ENCODE data around the gene A2M. TPM values are rescaled to one million over a fixed set of nuclear protein-coding genes. Genes with fewer than 3 reads are reported as not detected.

Gene A2M
- total RNA-seq, 2 donors from 2014 or later = 0.14 TPM; not detected in 1

- peaks cover 13 to 15% of the 10 kb centered on the region in 2 donors for H3K9me3 Mint-ChIP-seq
- ATAC-seq (no peak), DNase-seq (ENCODE audit: low spot score in 2 of 2) (no peak)
- peaks cover 8 to 17% of the 10 kb centered on the region in 2 donors for H3K36me3 Mint-ChIP-seq
- no peak overlapping the region for H3K27ac Mint-ChIP-seq
Measured at GRCh38 chr12:9087087-9087835, 28.5 kb downstream of the A2M start.

GRCh38 chr12:9086087-9086486, 29.6 kb downstream of the A2M start:
- Mint-ChIP-seq H3K27ac (no peak overlapping the region), H3K9me3 (peaks cover 17 to 19% of the 10 kb centered on the region in 2 donors), H3K36me3 (peaks cover 11 to 17% of the 10 kb centered on the region in 2 donors)
- no peak for ATAC-seq
- DNase-seq (ENCODE audit: low spot score in 2 of 2) = no peak

GRCh38 chr12:9084417-9084816, 31.3 kb downstream of the A2M start:
- peaks cover 11 to 17% of the 10 kb centered on the region in 2 donors for H3K36me3 Mint-ChIP-seq
- H3K9me3 Mint-ChIP-seq = peaks cover 17 to 19% of the 10 kb centered on the region in 2 donors
- H3K27ac Mint-ChIP-seq = no peak overlapping the region
- no peak for ATAC-seq
- no peak for DNase-seq (ENCODE audit: low spot score in 2 of 2)

- H3K27ac Mint-ChIP-seq = no peak overlapping the region
- peaks cover 17 to 19% of the 10 kb centered on the region in 2 donors for H3K9me3 Mint-ChIP-seq
- ATAC-seq (no peak), DNase-seq (ENCODE audit: low spot score in 2 of 2) (no peak)
- peaks cover 11 to 17% of the 10 kb centered on the region in 2 donors for H3K36me3 Mint-ChIP-seq
Measured at GRCh38 chr12:9083793-9084192, 31.9 kb downstream of the A2M start.

- Mint-ChIP-seq H3K27ac (no peak overlapping the region), H3K9me3 (peaks cover 17 to 19% of the 10 kb centered on the region in 2 donors), H3K36me3 (peaks cover 11 to 17% of the 10 kb centered on the region in 2 donors)
- ATAC-seq = no peak
- no peak for DNase-seq (ENCODE audit: low spot score in 2 of 2)
Measured at GRCh38 chr12:9081667-9082427, 33.9 kb downstream of the A2M start.

GRCh38 chr12:9079883-9080675, 35.6 kb downstream of the A2M start:
- Mint-ChIP-seq H3K36me3 (peaks cover 11 to 17% of the 10 kb centered on the region in 2 donors), H3K9me3 (peaks cover 17 to 19% of the 10 kb centered on the region in 2 donors)
- no peak for ATAC-seq

GRCh38 chr12:9079082-9079481, 36.6 kb downstream of the A2M start:
- no peak for ATAC-seq
- DNase-seq (ENCODE audit: low spot score in 2 of 2) = no peak
- H3K9me3 Mint-ChIP-seq = peaks cover 11 to 12% of the 10 kb centered on the region in 2 donors
- H3K36me3 Mint-ChIP-seq = peaks cover 9 to 11% of the 10 kb centered on the region in 2 donors
- H3K27ac Mint-ChIP-seq = no peak overlapping the region

More at GRCh38 chr12:9079883-9080675, 35.6 kb downstream of the A2M start:
- no peak overlapping the region for H3K27ac Mint-ChIP-seq
- DNase-seq (ENCODE audit: low spot score in 2 of 2) = no peak

- no peak for DNase-seq (ENCODE audit: low spot score in 2 of 2)
- Mint-ChIP-seq H3K27ac (no peak overlapping the region), H3K36me3 (peaks cover 0 to 4% of the 10 kb centered on the region in 2 donors), H3K9me3 (peaks cover 4 to 5% of the 10 kb centered on the region in 2 donors)
- no peak for ATAC-seq
Measured at GRCh38 chr12:9077152-9078031, 38.3 kb downstream of the A2M start.

- no peak for DNase-seq (ENCODE audit: low spot score in 2 of 2)
- H3K27ac Mint-ChIP-seq = no peak overlapping the region
- H3K36me3 Mint-ChIP-seq = peaks cover 0 to 4% of the 10 kb centered on the region in 2 donors
- ATAC-seq = no peak
- peaks cover 4 to 5% of the 10 kb centered on the region in 2 donors for H3K9me3 Mint-ChIP-seq
Measured at GRCh38 chr12:9076733-9077132, 39.0 kb downstream of the A2M start.

- no peak for DNase-seq (ENCODE audit: low spot score in 2 of 2)
- Mint-ChIP-seq H3K36me3 (no peaks in the 10 kb centered on the region), H3K9me3 (no peaks in the 10 kb centered on the region), H3K27ac (no peak overlapping the region)
- ATAC-seq = no peak
Measured at GRCh38 chr12:9075138-9075535, 40.6 kb downstream of the A2M start.

GRCh38 chr12:9074484-9075137, 41.1 kb downstream of the A2M start:
- Mint-ChIP-seq H3K27ac (no peak overlapping the region), H3K36me3 (no peaks in the 10 kb centered on the region), H3K9me3 (no peaks in the 10 kb centered on the region)
- DNase-seq (ENCODE audit: low spot score in 2 of 2) (no peak), ATAC-seq (no peak)

GRCh38 chr12:9073076-9073475, 42.6 kb downstream of the A2M start:
- ATAC-seq (no peak), DNase-seq (ENCODE audit: low spot score in 2 of 2) (no peak)
- Mint-ChIP-seq H3K9me3 (no peaks in the 10 kb centered on the region), H3K36me3 (no peaks in the 10 kb centered on the region), H3K27ac (no peak overlapping the region)

GRCh38 chr12:9072481-9073038, 43.2 kb downstream of the A2M start:
- ATAC-seq (no peak), DNase-seq (ENCODE audit: low spot score in 2 of 2) (no peak)
- H3K9me3 Mint-ChIP-seq = no peaks in the 10 kb centered on the region
- no peak overlapping the region for H3K27ac Mint-ChIP-seq
- H3K36me3 Mint-ChIP-seq = no peaks in the 10 kb centered on the region

- ATAC-seq (no peak), DNase-seq (ENCODE audit: low spot score in 2 of 2) (no peak)
- Mint-ChIP-seq H3K27ac (no peak overlapping the region), H3K9me3 (no peaks in the 10 kb centered on the region), H3K36me3 (no peaks in the 10 kb centered on the region)
Measured at GRCh38 chr12:9071969-9072368, 43.8 kb downstream of the A2M start.

GRCh38 chr12:9071518-9071917, 44.2 kb downstream of the A2M start:
- ATAC-seq (no peak), DNase-seq (ENCODE audit: low spot score in 2 of 2) (no peak)
- Mint-ChIP-seq H3K36me3 (peaks cover 0 to under 1% of the 10 kb centered on the region in 2 donors), H3K27ac (no peak overlapping the region), H3K9me3 (no peaks in the 10 kb centered on the region)

Measured in activated naive CD4-positive, alpha-beta T cell treated with anti-CD3 and anti-CD28 coated beads, Interleukin-2, amount 50 U/mL, for 72 hours (primary cell).